IPS-NIHi7 (cell line): ENCODE data around the gene PYGM.

ENCODE experiments used
- DNase-seq: peaks from one replicate; pipeline ENCODE4 v3.0.0; 2012; ENCODE audit warnings: mixed read lengths; ENCODE audit errors: extremely low spot score

The PYGM gene

GRCh38 chr11:64753380-64754123 is 6.2 kb downstream of the PYGM start:
- no peak for DNase-seq

GRCh38 chr11:64753019-64753379 is 6.8 kb downstream of the PYGM start:
- DNase-seq = no peak

- DNase-seq = no peak
Observed at GRCh38 chr11:64752175-64752970, 7.4 kb downstream of the PYGM start.

GRCh38 chr11:64751580-64751979 is 8.2 kb downstream of the PYGM start:
- no peak for DNase-seq

GRCh38 chr11:64751136-64751535 is 8.6 kb downstream of the PYGM start:
- no peak for DNase-seq

- no peak for DNase-seq
Observed at GRCh38 chr11:64750361-64751054, 9.3 kb downstream of the PYGM start.

- DNase-seq = no peak
Observed at GRCh38 chr11:64747961-64748665, 11.7 kb downstream of the PYGM start.

- no peak for DNase-seq
Observed at GRCh38 chr11:64746486-64746885, 13.3 kb downstream of the PYGM start.

GRCh38 chr11:64745521-64746328 is 14.0 kb downstream of the PYGM start:
- DNase-seq = peak; percentile 82

- DNase-seq = no peak
Observed at GRCh38 chr11:64745189-64745520, 14.6 kb downstream of the PYGM start.

GRCh38 chr11:64744544-64745188 is 15.1 kb downstream of the PYGM start:
- no peak for DNase-seq

GRCh38 chr11:64743591-64744543 is 15.9 kb downstream of the PYGM start, which contains the start of gene RASGRP2:
RASGRP2 (minus strand) TSS chr11:64744142; CDS start chr11:64742866, 1,276 bp downstream.
- DNase-seq = peak; percentile 71

- DNase-seq = peak; percentile 87
Observed at GRCh38 chr11:64742889-64743590, 16.7 kb downstream of the PYGM start.

GRCh38 chr11:64742087-64742888 is 17.5 kb downstream of the PYGM start:
- DNase-seq = peak; percentile 44

GRCh38 chr11:64741375-64742086 is 18.2 kb downstream of the PYGM start:
- DNase-seq = no peak

GRCh38 chr11:64739871-64740270 is 19.9 kb downstream of the PYGM start:
- DNase-seq = no peak

- no peak for DNase-seq
Observed at GRCh38 chr11:64736654-64737053, 23.1 kb downstream of the PYGM start.
